HFFc6 (cell line): ENCODE data around the gene NBAS. TPM values are rescaled to one million over a fixed set of nuclear protein-coding genes. Genes with fewer than 3 reads are reported as not detected.
"Not testable (repeated sequence)": the region's sequence is repeated elsewhere in the genome, so short reads cannot be mapped to it uniquely, and the experiment has no call there.

Experiments used
- DNase-seq: peaks from one replicate; pipeline ENCODE4 v3.0.0-alpha.2; 2018
- H3K27ac Mint-ChIP-seq: 2 replicates; pipeline ENCODE4 v1.8.0; 2020; ENCODE audit warnings: mild to moderate bottlenecking, mixed read lengths
- H3K27me3 Mint-ChIP-seq: 2 replicates; pipeline ENCODE4 v1.8.0; 2021; ENCODE audit warnings: mild to moderate bottlenecking, moderate library complexity, mixed read lengths; ENCODE audit not compliant: insufficient read depth
- H3K36me3 Mint-ChIP-seq: 2 replicates; pipeline ENCODE4 v1.8.0; 2021; ENCODE audit warnings: low read depth, mixed read lengths
- H3K4me1 Mint-ChIP-seq: 2 replicates; pipeline ENCODE4 v1.8.0; 2020; ENCODE audit warnings: low read depth, mixed read lengths
- H3K4me3 Mint-ChIP-seq: 2 replicates; pipeline ENCODE4 v1.8.0; 2020; ENCODE audit warnings: mild to moderate bottlenecking, moderate library complexity, mixed read lengths
- H3K9me3 Mint-ChIP-seq: 2 replicates; pipeline ENCODE4 v1.8.0; 2020; ENCODE audit warnings: mild to moderate bottlenecking, mixed read lengths
- CTCF ChIP-seq: fragments of 200-600 bp; sonication (generic); IDR thresholded peaks from 2 replicates; pipeline ENCODE4 v1.5.0; 2021; ENCODE audit warnings: antibody characterized with exemption, mild to moderate bottlenecking
- total RNA-seq, 6 experiments: library from RNA; stranded (reverse); fragmentation: NEBNext Ultra II Directional; extraction: Animal tissue kit (Norgen Biotek cat#: 25700); gene quantifications; 2 replicates in 1 of 6; 3 replicates in 5 of 6; pipeline ENCODE4 v1.2.3, GENCODE V29; 2021

The NBAS gene
- total RNA-seq, 6 experiments from 2014 or later = 43.5 to 54.0 (median 52.2) TPM

- no peak for TF ChIP-seq CTCF
- peaks cover 6% of the 10 kb centered on the region for H3K36me3 Mint-ChIP-seq
- H3K9me3 Mint-ChIP-seq = peaks cover 5% of the 10 kb centered on the region; the same call in 1 of the 2 replicates
- H3K4me1 Mint-ChIP-seq = no peaks in the 10 kb centered on the region
- no peaks in the 10 kb centered on the region; the same call in 1 of the 2 replicates for H3K27me3 Mint-ChIP-seq
- H3K4me3 Mint-ChIP-seq = no peak overlapping the region
- no peak for DNase-seq
- no peak overlapping the region for H3K27ac Mint-ChIP-seq
Observed at GRCh38 chr2:15263976-15264685, 297.0 kb downstream of the NBAS start.

GRCh38 chr2:15262792-15263191, 298.3 kb downstream of the NBAS start:
- H3K27ac Mint-ChIP-seq = no peak overlapping the region
- TF ChIP-seq CTCF = no peak
- H3K36me3 Mint-ChIP-seq = peaks cover 18% of the 10 kb centered on the region
- H3K4me3 Mint-ChIP-seq = no peak overlapping the region
- no peaks in the 10 kb centered on the region; the same call in 1 of the 2 replicates for H3K27me3 Mint-ChIP-seq
- H3K4me1 Mint-ChIP-seq = no peaks in the 10 kb centered on the region
- peaks cover 11% of the 10 kb centered on the region; the same call in 1 of the 2 replicates for H3K9me3 Mint-ChIP-seq
- DNase-seq = no peak

- no peak for DNase-seq
Observed at GRCh38 chr2:15260835-15261234, 300.3 kb downstream of the NBAS start.

GRCh38 chr2:15260196-15260595, 300.9 kb downstream of the NBAS start:
- Mint-ChIP-seq H3K36me3 (peaks cover 22% of the 10 kb centered on the region), H3K9me3 (peaks cover 11% of the 10 kb centered on the region; the same call in 1 of the 2 replicates), H3K4me1 (no peaks in the 10 kb centered on the region), H3K27me3 (no peaks in the 10 kb centered on the region), H3K27ac (no peak overlapping the region), H3K4me3 (no peak overlapping the region)
- TF ChIP-seq CTCF = no peak
- DNase-seq = no peak

More at GRCh38 chr2:15260835-15261234, 300.3 kb downstream of the NBAS start:
- Mint-ChIP-seq H3K9me3 (peaks cover 11% of the 10 kb centered on the region; the same call in 1 of the 2 replicates), H3K4me3 (no peak overlapping the region), H3K27ac (no peak overlapping the region), H3K27me3 (no peaks in the 10 kb centered on the region), H3K36me3 (peaks cover 20% of the 10 kb centered on the region), H3K4me1 (no peaks in the 10 kb centered on the region)
- no peak for TF ChIP-seq CTCF

GRCh38 chr2:15259356-15259756, 301.8 kb downstream of the NBAS start:
- no peak overlapping the region for H3K27ac Mint-ChIP-seq
- peaks cover 22% of the 10 kb centered on the region for H3K36me3 Mint-ChIP-seq
- H3K9me3 Mint-ChIP-seq = peaks cover 11% of the 10 kb centered on the region; the same call in 1 of the 2 replicates
- no peak for DNase-seq
- H3K4me1 Mint-ChIP-seq = no peaks in the 10 kb centered on the region
- no peaks in the 10 kb centered on the region for H3K27me3 Mint-ChIP-seq
- TF ChIP-seq CTCF = no peak
- H3K4me3 Mint-ChIP-seq = no peak overlapping the region

- H3K27me3 Mint-ChIP-seq, H3K27ac Mint-ChIP-seq, H3K4me1 Mint-ChIP-seq, H3K4me3 Mint-ChIP-seq, DNase-seq: not testable (repeated sequence)
- Mint-ChIP-seq H3K9me3 (peaks cover 11% of the 10 kb centered on the region; the same call in 1 of the 2 replicates), H3K36me3 (peaks cover 22% of the 10 kb centered on the region)
Observed at GRCh38 chr2:15258385-15258784, 302.7 kb downstream of the NBAS start.
